K562 treated with DMSO at 1 percent for 48 hours (cell line): ENCODE results near the gene CCL26. TPM values are rescaled to one million over a fixed set of nuclear protein-coding genes. Genes with fewer than 3 reads are reported as not detected.

ENCODE experiments used
- total RNA-seq: library from RNA; unstranded; fragments of 300-600 nt; gene quantifications from 2 replicates; pipeline ENCODE4 v1.2.3, GENCODE V29; 2022; ENCODE audit warnings: low replicate concordance; ENCODE audit errors: extremely low read depth

Gene CCL26, protein sequence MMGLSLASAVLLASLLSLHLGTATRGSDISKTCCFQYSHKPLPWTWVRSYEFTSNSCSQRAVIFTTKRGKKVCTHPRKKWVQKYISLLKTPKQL
- not detected in 2 replicates for total RNA-seq

GRCh38 chr7:75772081-75773077, at the start of gene CCL26:
Gene CCL26 (minus strand): TSS chr7:75772211. CDS start chr7:75772176, 35 bp downstream.

DNA sequence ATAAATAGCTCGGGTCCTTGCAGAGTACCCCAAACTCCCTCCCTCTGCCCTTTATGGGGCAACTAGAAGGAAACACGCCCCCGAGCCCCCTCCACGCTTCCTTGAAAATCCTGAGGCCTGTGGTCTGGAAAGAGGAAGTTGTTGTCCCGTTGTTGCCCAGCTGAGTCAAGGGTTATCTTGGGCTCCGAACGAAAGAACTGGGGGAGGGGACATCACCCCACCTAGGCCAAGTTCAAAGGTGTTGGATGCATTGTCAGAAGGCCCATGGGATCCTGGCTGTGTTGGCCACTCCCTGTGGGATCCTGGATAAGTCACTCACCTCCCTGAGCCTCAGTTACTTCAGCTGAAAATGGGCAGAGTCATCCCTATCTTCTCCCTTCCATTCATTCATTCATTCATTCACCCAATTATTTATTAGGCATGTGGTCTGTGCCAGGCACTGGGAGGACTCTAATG, 41.8 kb upstream of the CCL26 start, which contains the start of gene CCL24:
Gene CCL24, minus strand, starts transcription at position 26 of the 456 bp plus-strand sequence. CDS start 91 bp downstream, outside the sequence.

GRCh38 chr7:75738604-75738974, 33.4 kb downstream of the CCL26 start, which contains the start of gene HIP1:
Gene HIP1 (minus strand): TSS chr7:75738941. CDS start chr7:75738920, 21 bp downstream.

Other genes starting within 250 kb of the CCL26 start
- gene HIP1, start 33.3 kb downstream of the CCL26 start, total RNA-seq: not detected in 2 replicates
- gene CCL24, start 41.6 kb upstream of the CCL26 start, total RNA-seq: not detected in 2 replicates
- not detected in 2 replicates for gene RHBDD2, start 106.8 kb upstream of the CCL26 start, total RNA-seq
- gene POR, start 142.9 kb upstream of the CCL26 start, total RNA-seq: 2,270 TPM in 1 of 2 replicates, not detected in the other
- gene TMEM120A, start 222.4 kb upstream of the CCL26 start, total RNA-seq: not detected in 2 replicates